Measurements from ENCODE around the gene YES1. TPM values are rescaled to one million over a fixed set of nuclear protein-coding genes. Genes with fewer than 3 reads are reported as not detected.

Gene YES1
- total and polyA plus RNA-seq, 4 donors: 12.5 to 57.6 (median 21.9) TPM

- no peaks in the 10 kb centered on the region for H3K36me3 ChIP-seq (ENCODE audit: control insufficient read depth in 4 of 4, insufficient read depth in 3 of 4, low read depth in 1 of 4, low read length in 3 of 4)
- no peaks in the 10 kb centered on the region for H3K9me3 ChIP-seq (ENCODE audit: control insufficient read depth in 4 of 4, low read length in 3 of 4)
- H3K4me3 ChIP-seq (ENCODE audit: low read depth in 1 of 3, low read length in 3 of 3): no peak overlapping the region
- no peak overlapping the region for H3K27ac ChIP-seq (ENCODE audit: low read depth in 1 of 2, low read length in 2 of 2)
- no peak overlapping the region for H3K9ac ChIP-seq (ENCODE audit: low read depth in 1 of 2, low read length in 2 of 2)
- WGBS: 94% methylated on average over 1 of the region's 1 CpG
- TF ChIP-seq HNF4G (IDR thresholded peaks at IDR 0.05): no peak
- no peak for TF ChIP-seq HNF4A (conservative IDR thresholded peaks at IDR 0.05)
- peaks cover 0 to 13% (median 7%) of the 10 kb centered on the region in 4 donors for H3K4me1 ChIP-seq (ENCODE audit: control insufficient read depth in 4 of 4, insufficient read depth in 4 of 4, low read length in 3 of 4)
- DNase-seq (ENCODE audit: low spot score): no peak
- H3K27me3 ChIP-seq (ENCODE audit: control insufficient read depth in 4 of 4, insufficient read depth in 4 of 4, low read length in 3 of 4): no peaks in the 10 kb centered on the region
These were observed 96.4 kb downstream of the YES1 start for GRCh38 chr18:715626-716025.

GRCh38 chr18:713135-713490, 98.9 kb downstream of the YES1 start:
- Histone ChIP-seq H3K4me1 (ENCODE audit: control insufficient read depth in 4 of 4, insufficient read depth in 4 of 4, low read length in 3 of 4) (peaks cover 0 to 13% (median 7%) of the 10 kb centered on the region in 4 donors), H3K27me3 (ENCODE audit: control insufficient read depth in 4 of 4, insufficient read depth in 4 of 4, low read length in 3 of 4) (no peaks in the 10 kb centered on the region), H3K9me3 (ENCODE audit: control insufficient read depth in 4 of 4, low read length in 3 of 4) (no peaks in the 10 kb centered on the region), H3K27ac (ENCODE audit: low read depth in 1 of 2, low read length in 2 of 2) (peak overlapping the region; percentile 75 to 99), H3K36me3 (ENCODE audit: control insufficient read depth in 4 of 4, insufficient read depth in 3 of 4, low read depth in 1 of 4, low read length in 3 of 4) (peaks cover 0 to 4% (median 4%) of the 10 kb centered on the region in 4 donors), H3K9ac (ENCODE audit: low read depth in 1 of 2, low read length in 2 of 2) (peak overlapping the region in 1 of 2 donors; percentile 74), H3K4me3 (ENCODE audit: low read depth in 1 of 3, low read length in 3 of 3) (peak overlapping the region; percentile 52 to 79 (median 60))
- TF ChIP-seq YY1 (IDR thresholded peaks at IDR 0.05): no peak
- no peak for TF ChIP-seq SP1 (IDR thresholded peaks at IDR 0.05)
- TF ChIP-seq CTCF (IDR thresholded peaks at IDR 0.05; ENCODE audit: low read depth, low read length, missing input control): no peak
- TF ChIP-seq, protein P1, sequence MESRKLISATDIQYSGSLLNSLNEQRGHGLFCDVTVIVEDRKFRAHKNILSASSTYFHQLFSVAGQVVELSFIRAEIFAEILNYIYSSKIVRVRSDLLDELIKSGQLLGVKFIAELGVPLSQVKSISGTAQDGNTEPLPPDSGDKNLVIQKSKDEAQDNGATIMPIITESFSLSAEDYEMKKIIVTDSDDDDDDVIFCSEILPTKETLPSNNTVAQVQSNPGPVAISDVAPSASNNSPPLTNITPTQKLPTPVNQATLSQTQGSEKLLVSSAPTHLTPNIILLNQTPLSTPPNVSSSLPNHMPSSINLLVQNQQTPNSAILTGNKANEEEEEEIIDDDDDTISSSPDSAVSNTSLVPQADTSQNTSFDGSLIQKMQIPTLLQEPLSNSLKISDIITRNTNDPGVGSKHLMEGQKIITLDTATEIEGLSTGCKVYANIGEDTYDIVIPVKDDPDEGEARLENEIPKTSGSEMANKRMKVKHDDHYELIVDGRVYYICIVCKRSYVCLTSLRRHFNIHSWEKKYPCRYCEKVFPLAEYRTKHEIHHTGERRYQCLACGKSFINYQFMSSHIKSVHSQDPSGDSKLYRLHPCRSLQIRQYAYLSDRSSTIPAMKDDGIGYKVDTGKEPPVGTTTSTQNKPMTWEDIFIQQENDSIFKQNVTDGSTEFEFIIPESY (IDR thresholded peaks at IDR 0.05): no peak
- TF ChIP-seq HNF4G (IDR thresholded peaks at IDR 0.05): no peak
- no peak for TF ChIP-seq REST (IDR thresholded peaks at IDR 0.05)
- TF ChIP-seq NR2F2 (IDR thresholded peaks at IDR 0.05): peak; percentile 34
- DNase-seq (ENCODE audit: low spot score): no peak
- 72% methylated on average over 23 of the region's 23 CpGs for WGBS

GRCh38 chr18:712401-713134, 99.5 kb downstream of the YES1 start, which contains the start of gene ENOSF1:
Gene ENOSF1, minus strand, starts transcription at chr18:712630. Its CDS starts 43 bp downstream, at chr18:712587.
- 6% methylated on average over 90 of the region's 91 CpGs for WGBS
- no peaks in the 10 kb centered on the region for H3K9me3 ChIP-seq (ENCODE audit: control insufficient read depth in 4 of 4, low read length in 3 of 4)
- peaks cover 0 to 13% (median 7%) of the 10 kb centered on the region in 4 donors for H3K4me1 ChIP-seq (ENCODE audit: control insufficient read depth in 4 of 4, insufficient read depth in 4 of 4, low read length in 3 of 4)
- TF ChIP-seq CTCF (IDR thresholded peaks at IDR 0.05; ENCODE audit: low read depth, low read length, missing input control) (peak; percentile 84), TAF1 (conservative IDR thresholded peaks at IDR 0.05) (no peak), SP1 (IDR thresholded peaks at IDR 0.05) (peak; percentile 37), RAD21 (IDR thresholded peaks at IDR 0.05) (peak; percentile 69 to 75), FOXA2 (IDR thresholded peaks at IDR 0.05) (no peak), GABPA (IDR thresholded peaks at IDR 0.05 in 1 of 2, conservative IDR thresholded peaks at IDR 0.05 in 1 of 2) (no peak), JUND (IDR thresholded peaks at IDR 0.05) (no peak), YY1 (IDR thresholded peaks at IDR 0.05) (peak; percentile 94)
- TF ChIP-seq, protein P2, sequence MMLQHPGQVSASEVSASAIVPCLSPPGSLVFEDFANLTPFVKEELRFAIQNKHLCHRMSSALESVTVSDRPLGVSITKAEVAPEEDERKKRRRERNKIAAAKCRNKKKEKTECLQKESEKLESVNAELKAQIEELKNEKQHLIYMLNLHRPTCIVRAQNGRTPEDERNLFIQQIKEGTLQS (IDR thresholded peaks at IDR 0.05): no peak

More at GRCh38 chr18:712401-713134, 99.5 kb downstream of the YES1 start, which contains the start of gene ENOSF1:
- H3K27ac ChIP-seq (ENCODE audit: low read depth in 1 of 2, low read length in 2 of 2): peak within 1 kb of the TSS; percentile 93 to 99
- peak within 1 kb of the TSS; percentile 79 to 85 (median 83) for H3K4me3 ChIP-seq (ENCODE audit: low read depth in 1 of 3, low read length in 3 of 3)
- H3K27me3 ChIP-seq (ENCODE audit: control insufficient read depth in 4 of 4, insufficient read depth in 4 of 4, low read length in 3 of 4): no peaks in the 10 kb centered on the region
- peak within 1 kb of the TSS; percentile 75 to 96 for H3K9ac ChIP-seq (ENCODE audit: low read depth in 1 of 2, low read length in 2 of 2)
- peaks cover 0 to 5% (median 4%) of the 10 kb centered on the region in 4 donors for H3K36me3 ChIP-seq (ENCODE audit: control insufficient read depth in 4 of 4, insufficient read depth in 3 of 4, low read depth in 1 of 4, low read length in 3 of 4)
- DNase-seq (ENCODE audit: low spot score): peak; percentile 95

Measured in liver (tissue), 9 donors.